Hypothalamus (tissue), 51 donors: ENCODE measurements around the gene NPIPA1.
"Not testable (repeated sequence)": the region's sequence is repeated elsewhere in the genome, so short reads cannot be mapped to it uniquely, and the experiment has no call there.

Experiments used
- DNase-seq, 51 donors: peaks; one replicate each; lab custom pipeline; 2025; lab: John Stamatoyannopoulos, UW

Gene NPIPA1

GRCh38 chr16:14975418-14976194 lies 38.4 kb downstream of the NPIPA1 start:
- peak in 26 of 51 donors; percentile 15 to 64 (median 40) for DNase-seq

GRCh38 chr16:14976971-14977736 lies 39.9 kb downstream of the NPIPA1 start:
- DNase-seq: not testable (repeated sequence)

GRCh38 chr16:14978281-14978680 lies 41.0 kb downstream of the NPIPA1 start:
- DNase-seq: not testable (repeated sequence)

- DNase-seq: not testable (repeated sequence)
Measured at GRCh38 chr16:14978908-14979307, 41.7 kb downstream of the NPIPA1 start.

GRCh38 chr16:14981234-14981633 lies 44.0 kb downstream of the NPIPA1 start:
- DNase-seq: not testable (repeated sequence)

GRCh38 chr16:14982521-14982920 lies 45.3 kb downstream of the NPIPA1 start:
- DNase-seq: not testable (repeated sequence)

- not testable (repeated sequence) for DNase-seq
Measured at GRCh38 chr16:14988092-14988491, 50.8 kb downstream of the NPIPA1 start.

- DNase-seq: not testable (repeated sequence)
Measured at GRCh38 chr16:14988661-14989191, 51.5 kb downstream of the NPIPA1 start.

GRCh38 chr16:14989291-14990281 lies 52.3 kb downstream of the NPIPA1 start:
- DNase-seq: peak in 7 of 51 donors; percentile 10 to 48 (median 21)

GRCh38 chr16:14993277-14994151 lies 56.3 kb downstream of the NPIPA1 start:
- DNase-seq: not testable (repeated sequence)

- DNase-seq: not testable (repeated sequence)
Measured at GRCh38 chr16:14996702-14997101, 59.5 kb downstream of the NPIPA1 start.

- DNase-seq: not testable (repeated sequence)
Measured at GRCh38 chr16:14998300-14998699, 61.1 kb downstream of the NPIPA1 start.

GRCh38 chr16:14999845-15000244 lies 62.6 kb downstream of the NPIPA1 start:
- DNase-seq: not testable (repeated sequence)
